ENCODE results near the gene PLEKHG4B.

Gene PLEKHG4B

DNA sequence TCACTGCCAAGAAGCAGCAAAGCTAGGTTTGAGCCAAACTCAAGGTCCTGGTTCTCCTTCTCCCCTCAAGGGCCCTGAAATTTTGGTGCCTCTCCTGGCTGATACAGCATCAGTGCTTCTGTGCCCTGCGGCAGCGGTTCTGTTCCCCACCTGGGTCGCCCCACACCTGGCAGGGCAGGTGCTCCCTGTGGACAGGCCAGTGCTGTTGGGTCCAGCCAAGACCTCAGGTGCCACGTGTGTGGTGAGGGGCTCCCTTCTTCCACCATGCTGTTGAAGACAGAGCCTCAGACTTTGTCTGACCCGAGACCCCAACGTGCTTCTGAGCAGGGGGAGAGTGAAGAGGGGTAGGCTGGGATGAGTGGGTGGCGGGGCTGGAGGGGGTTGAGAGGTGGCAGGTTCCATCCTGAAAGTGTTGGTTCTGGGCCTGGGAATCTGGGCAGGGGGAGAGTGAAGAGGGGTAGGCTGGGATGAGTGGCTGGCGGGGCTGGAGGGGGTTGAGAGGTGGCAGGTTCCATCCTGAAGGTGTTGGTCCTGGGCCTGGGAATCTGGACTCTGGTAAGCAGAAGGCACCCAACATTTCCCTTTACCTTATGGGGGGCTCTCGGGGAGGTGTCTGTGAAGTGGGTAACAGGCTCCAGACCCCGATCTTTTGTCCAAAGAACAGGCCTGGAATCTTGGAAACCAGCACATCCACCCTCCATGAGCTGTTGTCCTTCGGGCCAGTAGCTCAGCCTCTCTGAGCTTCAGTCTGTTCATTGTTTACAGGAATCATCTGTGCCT lies 2.3 kb downstream of the PLEKHG4B start:
- no peak for DNase-seq

DNA sequence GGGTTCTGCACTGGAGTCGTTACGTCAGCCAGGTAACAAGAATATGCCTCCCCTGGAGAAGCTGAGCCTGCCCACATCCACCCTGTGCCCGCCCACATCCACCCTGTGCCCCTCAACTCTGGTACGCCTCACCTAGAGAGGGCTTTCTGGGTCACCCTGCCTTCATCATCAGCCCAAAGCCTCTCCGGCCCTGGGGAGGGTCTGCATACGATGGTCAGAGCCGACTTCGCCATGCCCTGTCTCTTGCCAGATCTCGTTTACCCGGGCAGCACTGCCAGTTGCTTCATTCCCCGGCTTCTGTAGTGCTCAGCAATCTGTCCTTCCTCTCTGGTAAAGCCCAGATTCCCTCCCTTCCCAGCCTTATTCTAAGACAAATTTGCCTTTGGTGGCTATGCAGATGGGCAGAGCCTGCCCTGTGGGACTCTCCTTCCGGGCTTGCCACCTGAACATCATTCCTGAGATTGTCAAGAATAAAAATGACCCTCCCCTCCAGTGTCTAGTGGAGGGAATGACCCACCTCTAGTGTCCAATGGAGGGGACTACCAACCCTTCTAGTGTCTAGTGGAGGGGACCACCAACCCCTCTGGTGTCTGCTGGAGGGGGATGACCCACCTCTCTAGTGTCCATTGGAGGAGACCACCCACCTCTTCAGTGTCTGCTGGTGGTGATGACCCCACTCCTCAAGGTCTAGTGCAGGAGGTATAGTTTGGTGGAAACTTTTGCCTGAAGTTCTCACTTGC lies 3.4 kb downstream of the PLEKHG4B start:
- no peak for DNase-seq

DNA sequence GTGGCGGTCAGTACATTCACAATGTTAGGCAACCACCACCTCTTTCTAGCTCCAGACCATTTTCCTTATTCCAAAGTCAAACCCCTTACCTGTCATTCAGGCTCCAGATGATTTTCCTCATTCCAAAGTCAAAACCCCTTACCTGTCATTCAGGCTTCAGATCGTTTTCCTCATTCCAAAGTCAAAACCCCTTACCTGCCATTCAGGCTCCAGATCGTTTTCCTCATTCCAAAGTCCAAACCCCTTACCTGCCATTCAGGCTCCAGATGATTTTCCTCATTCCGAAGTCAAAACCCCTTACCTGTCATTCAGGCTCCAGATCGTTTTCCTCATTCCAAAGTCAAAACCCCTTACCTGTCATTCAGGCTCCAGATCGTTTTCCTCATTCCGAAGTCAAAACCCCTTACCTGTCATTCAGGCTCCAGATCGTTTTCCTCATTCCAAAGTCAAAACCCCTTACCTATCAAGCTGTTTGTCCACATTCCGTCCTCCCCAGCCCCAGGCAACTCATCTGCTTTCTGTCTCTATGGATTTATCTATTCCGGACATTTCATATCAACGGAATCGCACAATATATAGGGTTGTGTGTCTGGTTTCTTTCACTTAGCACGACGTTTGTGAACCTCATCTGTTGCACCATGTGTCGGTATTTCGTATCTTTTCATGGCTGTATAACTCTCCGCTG lies 5.2 kb downstream of the PLEKHG4B start:
- DNase-seq, result no peak

DNA sequence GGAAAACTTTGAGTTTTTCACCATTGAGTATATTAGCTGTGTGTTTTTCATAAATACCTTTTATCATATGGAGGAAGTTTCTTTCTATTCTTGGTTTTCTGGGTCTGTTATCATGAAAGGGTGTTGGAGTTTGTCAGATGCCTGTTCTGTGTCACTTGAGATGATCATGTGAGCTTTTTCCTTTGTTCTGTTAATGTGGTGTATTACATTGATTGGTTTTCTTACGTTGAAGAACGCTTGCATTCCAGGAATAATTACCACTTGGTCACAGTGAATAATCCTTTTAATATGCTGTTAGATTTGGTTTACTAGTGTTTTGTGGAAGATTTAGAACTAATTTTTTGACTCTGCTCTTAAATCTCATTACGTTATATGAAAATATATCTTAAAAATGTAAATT lies 7.8 kb downstream of the PLEKHG4B start:
- peak; percentile 17 for DNase-seq

DNA sequence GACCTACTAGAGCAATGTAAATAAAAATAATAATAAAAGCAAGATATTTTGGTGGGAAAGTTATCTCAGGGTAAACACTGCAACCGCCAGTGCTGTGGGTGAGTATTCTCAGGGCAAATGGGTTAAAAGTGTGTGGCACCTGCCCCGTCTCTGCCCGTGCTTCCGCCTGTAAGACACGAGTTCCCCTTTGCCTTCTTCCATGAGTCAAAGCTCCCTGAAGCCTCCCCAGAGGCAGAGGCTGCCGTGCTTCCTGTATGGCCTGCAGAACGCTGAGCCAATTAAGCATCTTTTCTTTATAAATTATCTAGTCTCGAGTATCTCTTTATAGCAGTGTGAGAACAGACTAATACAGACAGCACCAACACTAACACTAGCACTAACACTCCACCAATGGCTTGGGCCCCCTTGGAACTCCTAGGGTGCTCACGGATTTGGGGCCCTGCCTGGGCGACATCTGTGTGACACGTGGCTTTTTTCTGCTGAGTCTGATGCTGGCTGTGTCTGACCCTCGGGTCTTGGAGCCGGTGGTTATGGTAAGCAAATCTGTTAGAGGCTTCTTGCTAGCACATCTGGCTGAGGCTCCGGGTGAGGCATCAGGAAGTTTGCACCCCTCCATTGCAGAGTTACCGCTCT lies 10.6 kb downstream of the PLEKHG4B start:
- peak; percentile 30 for DNase-seq

DNA sequence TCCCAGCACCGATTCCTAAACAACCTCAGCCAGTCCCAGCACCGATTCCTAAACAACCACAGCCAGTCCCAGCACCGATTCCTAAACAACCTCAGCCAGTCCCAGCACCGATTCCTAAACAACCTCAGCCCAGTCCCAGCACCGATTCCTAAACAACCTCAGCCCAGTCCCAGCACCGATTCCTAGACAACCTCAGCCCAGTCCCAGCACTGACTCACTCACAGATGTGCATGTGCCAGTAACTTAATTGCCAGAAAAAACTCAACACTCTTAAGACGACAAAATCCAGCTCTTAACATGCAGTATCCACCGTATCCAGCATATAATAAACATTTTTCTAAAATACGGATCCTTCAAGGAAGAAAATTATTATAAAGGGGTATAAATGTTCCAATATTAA lies 12.1 kb downstream of the PLEKHG4B start:
- DNase-seq, result peak; percentile 25

DNA sequence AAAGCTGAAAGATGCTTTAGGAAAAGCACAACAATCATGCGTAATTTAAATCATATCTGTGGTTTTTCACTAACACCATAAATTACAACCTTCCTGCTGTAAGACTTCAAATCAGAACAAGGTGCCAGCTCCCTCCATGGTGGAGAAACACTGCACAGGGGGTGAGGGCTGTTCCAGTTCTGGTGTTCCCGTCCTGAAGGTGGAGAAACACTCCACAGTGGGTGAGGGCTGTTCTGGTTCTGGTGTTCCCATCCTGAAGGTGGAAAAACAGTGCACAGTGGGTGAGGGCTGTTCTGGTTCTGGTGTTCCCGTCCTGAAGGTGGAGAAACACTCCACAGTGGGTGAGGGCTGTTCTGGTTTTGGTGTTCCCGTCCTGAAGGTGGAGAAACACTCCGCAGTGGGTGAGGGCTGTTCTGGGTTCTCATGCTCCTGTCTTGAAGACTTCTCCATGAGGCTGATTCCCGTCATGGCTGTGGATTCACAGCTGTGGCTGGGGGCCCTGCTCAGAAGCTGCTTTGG lies 12.9 kb downstream of the PLEKHG4B start:
- no peak for DNase-seq

DNA sequence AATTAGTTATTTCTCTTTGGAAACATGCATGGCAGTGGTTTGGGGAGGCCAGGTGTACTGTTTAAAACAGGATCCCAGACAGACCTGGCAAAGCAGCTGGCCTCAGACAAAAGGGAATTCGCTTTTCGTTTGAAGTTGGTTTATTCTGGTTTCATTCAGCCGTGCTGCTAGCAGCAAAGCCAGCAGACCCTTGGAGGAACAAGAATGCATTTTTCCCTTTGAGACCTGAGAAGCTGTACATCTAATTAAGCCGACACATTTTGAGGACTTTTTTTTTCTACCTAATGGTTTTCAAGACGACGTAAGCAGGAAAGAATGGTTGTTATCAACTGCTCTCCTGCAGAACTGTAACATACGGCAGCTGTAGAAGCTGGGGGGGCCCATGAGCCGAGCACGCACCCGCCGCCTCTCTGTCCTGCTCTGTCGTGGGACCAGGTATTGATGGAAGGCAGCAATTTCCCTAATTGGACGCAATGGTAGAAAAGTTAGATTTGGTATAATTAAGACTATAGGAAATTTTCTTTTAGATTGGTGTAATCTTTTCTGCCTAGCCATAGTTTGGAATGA lies 13.6 kb downstream of the PLEKHG4B start:
- DNase-seq, result no peak

DNA sequence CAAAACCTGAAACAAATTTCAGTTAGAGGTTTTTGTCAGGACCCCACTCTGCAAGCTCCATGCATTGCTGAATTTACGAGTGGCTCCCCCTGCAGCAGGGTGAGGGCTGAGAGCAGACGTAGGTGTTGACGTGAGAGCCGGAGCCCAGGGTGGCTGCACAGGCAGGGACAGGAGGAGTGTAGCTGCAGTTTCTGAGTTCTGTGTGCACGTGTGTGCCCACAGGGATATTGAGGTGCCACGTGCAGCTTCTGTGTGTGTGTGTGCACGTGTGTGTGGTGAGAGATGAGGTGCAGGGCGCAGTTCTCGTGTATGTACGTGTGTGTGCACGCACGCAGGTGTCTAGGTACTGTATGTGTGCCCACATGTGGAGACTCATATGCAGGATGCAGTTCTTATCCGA lies 14.6 kb downstream of the PLEKHG4B start:
- DNase-seq, result no peak

DNA sequence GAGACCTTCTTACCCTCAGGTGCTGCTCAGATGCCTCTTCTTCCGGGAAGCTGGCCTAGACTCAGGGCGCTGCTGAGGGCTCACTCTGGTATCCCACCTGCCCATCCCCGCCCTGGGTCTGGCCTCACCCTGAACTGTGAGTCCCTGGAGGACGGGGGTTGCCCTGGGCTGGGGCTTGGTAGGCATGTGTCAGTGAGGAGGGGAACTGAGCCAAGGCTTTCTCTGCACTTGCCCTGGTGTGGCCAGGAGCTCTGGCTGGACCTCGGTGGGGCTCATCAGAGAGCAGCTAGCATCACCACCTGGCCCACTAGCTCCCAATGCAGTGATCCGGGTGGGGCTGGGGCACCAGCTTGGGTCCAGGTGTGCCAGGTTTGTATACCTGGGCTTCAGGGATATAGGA lies 15.6 kb downstream of the PLEKHG4B start:
- no peak for DNase-seq

DNA sequence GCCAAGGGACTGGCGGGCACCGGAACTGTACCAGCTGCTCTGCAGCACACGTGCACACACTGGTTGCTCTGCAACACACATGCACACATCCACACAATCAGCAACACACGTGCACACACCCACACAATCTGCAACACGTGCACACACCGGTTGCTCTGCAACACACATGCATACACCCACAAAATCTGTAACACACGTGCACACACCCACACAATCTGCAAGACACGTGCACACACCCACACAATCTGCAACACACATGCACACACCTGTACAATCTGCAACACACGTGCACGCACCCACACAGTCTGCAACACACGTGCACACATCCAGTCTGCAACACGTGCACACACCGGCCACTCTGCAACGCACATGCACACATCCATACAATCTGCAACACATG lies 17.9 kb downstream of the PLEKHG4B start:
- no peak for DNase-seq

DNA sequence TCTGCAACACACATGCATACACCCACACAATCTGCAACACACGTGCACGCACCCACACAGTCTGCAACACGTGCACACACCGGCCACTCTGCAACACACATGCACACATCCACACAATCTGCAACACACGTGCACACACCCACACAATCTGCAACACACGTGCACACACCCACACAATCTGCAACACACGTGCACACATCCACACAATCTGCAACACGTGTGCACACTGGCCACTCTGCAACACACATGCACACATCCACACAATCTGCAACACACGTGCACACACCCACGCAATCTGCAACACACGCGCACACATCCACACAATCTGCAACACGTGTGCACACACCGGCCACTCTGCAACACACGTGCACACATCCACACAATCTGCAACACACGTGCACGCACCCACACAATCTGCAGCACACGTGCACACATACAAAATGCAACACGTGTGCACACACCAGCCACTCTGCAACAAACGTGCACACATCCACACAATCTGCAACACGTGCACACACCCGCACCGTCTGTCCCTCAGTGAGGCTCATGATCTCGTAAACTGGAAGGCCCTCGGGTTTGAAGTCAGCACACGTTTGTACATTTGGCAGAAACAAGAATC lies 18.4 kb downstream of the PLEKHG4B start:
- DNase-seq, result no peak

DNA sequence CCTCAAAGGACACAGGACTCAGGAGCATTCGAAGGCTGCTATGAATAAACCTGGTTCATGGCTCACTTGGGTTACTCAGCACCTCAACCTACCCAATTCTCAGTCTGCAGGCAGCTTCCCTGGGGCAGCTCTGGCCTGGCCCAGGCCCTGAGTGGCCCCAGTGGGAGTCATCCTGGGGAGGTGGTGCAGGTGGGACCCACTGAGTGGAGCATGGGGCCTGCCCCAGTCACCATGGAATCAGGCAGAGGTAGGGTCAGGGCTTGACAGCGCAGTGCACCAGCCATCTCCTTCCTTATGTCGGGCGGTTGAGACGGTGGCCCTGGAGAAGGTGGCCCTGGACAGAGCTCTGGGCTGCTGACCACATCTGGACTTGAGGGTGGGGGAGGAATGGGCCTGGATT lies 19.2 kb downstream of the PLEKHG4B start:
- no peak for DNase-seq

DNA sequence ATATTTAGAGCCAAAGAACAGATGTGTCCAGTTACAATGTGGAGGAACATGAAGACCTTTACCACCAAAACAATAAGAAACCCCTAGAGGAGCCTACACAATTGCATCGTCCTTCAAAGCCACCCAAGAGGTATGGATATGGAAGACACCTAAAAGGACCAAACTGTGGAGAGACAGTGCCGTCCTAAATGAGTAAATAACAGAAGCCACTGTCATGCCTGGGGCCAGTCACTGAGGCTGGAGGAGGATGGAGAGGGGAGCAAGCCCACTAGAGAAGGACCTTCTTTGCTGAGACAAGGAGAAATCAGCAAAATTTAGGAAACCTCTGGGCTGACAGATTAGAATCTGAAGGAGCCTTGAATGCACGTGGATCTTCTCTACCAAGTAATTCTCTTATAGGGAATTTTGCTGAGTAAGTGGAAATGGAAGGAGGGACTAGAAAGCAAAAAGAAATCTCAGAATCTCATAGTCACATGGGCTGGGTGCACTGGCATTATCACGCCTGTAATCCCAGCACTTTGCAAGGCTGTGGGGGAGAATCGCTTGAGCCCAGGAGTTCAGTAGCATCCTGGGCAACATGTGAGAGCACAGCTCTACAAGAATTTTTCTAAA lies 27.6 kb downstream of the PLEKHG4B start:
- no peak for DNase-seq

DNA sequence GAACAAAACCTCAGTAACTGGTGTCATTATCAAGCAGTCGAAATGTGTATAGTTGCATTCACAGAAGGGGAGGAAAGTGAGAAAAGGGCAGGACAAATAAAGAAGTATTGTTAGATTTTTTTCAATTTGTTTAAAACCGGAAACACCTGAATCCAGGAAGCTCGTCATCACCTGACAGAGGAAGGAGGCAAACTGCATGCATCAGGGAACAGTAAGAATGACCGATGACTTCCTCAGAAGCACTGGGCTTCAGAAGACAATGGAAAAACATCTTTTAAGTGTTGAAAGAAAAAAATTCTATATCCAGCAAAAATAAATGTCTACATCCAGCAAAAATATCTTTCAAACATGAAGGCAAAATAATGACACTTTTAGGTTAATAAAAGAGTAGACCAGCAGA lies 29.5 kb downstream of the PLEKHG4B start:
- no peak for DNase-seq

DNA sequence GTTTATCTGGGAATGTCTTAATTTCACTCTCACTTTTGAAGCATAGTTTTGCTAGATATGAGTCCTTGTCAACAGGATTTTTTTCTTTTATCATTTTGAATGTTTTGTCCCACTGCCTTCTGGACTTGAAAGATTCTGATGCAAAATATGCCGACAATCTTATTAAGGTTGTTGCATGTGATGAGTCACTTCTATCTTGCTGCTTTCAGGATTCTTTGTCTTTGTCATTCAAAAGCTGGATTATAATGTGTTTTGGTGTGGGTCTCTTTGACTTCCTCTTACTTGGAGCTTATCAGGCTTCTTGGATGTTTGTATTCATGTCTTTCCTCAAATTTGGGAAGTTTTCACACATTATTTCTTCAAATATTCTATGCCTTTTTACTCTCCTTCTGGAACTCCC lies 33.8 kb downstream of the PLEKHG4B start:
- no peak for DNase-seq

DNA sequence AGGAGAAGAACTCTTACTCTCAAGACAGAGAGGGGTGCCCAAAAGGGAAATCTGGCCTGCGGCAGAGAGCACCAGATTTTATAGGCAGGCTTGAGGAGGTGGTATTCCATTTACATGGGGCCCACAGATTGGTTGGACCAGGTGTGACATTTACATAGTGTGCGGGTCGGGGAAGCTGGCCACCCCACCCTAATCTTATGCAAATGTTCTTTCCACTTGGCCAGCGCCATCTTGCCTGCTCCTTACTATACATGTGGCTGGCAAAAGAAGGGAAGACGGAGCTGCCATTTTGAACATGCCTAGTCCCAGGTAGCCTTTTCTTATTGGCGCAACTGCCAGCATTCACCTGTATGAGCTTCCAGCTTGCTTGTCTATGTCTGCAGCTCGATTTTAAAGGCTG lies 34.8 kb downstream of the PLEKHG4B start:
- DNase-seq, result no peak

DNA sequence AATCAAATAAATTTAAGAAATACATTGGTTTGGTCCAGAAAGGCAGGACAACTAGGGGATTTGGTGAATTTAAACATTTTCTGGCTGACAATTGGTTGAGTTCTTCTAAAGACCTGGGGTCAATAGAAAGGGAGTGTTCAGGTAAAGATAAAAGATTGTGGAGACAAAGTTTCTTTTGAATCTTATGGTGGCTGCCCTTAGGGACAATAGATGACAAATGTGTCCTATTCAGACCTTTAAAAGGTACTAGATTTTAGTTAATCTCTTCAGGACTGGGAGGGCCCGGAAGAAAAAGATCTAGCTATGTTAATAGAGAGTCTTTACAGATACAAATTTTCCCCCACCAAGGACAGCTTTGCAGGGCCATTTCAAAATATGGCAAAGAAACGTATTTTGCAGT lies 35.9 kb downstream of the PLEKHG4B start:
- DNase-seq, result no peak

DNA sequence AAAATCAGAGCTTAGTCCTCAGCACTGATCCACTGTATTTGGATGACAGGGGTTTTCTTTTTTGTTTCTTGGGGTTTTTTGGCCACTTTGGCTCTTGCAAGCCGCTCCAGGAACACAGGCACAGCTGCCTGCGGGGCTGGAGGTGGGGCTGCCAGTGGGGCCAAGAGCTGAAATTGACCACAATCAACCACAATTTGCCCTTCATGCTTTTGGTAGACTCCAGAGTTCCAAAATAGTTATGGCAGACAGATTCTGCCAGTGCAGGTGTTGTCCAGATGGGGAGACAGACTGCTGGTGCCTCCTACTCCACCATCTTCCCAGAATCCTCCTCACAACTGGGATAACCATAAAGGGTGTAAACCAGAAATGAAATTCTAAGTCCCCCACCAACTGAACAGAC lies 36.5 kb downstream of the PLEKHG4B start:
- DNase-seq, result no peak

DNA sequence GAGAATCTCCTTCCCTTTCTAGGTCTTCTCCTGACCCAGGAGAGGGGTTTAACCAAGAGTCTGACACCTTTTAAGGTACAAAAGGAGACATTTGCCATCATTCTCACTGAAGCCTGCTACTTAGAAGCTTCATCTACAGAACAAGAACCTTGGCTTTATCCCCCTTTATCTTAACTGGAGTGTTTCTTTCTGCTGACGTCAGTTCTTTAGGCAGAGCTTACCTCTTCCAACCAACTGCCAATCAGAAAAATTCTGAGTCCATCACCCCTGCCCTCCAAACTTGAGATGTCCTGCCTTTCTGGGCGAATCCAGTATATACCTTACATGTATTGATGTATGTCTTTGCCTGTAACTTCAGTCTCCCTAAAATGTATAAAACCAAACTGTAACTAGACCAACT lies 37.2 kb downstream of the PLEKHG4B start:
- DNase-seq, result no peak

DNA sequence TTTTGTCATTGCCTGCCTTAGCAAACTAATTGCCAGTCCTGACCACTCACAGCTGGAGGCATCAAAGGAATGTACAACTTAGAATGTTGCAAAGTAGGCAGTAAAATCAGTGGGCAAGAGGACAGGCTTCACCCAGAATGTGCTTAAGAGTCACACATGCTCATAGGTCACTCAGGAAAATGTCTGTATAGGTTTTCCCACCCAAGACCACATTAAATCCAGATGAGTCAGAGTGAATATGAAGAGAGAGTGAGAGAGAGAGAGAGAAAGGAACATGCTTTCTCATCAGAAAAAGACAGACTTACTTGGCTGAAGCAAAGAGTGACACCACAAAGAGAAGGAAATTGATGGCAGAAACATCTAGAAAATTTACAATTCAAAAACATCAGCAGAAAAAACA lies 37.9 kb downstream of the PLEKHG4B start:
- DNase-seq, result peak; percentile 83

DNA sequence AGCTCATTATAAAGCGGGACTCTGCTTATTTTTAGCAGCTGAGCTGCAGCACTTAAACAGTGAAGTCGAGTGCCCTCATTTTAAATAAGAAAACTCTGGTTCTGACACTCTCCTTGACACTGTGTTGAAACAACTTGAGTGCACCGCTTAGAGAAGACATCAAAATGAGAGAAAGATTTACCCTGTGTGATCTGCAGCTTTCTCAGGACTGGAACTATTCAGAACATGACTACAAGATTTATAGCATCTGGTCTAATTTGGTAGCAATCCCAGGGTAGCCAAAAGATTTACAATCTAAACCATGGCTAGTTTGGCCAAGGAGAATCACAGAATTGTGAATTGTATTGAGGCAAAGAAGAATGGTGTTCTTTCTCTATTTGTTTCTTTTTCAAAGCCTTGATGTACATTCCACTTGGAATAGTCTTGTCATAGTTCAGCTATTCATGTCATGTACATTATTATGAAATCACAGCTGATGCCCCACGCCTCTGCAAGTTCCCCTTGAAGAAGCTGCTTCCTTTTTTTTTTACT lies 38.7 kb downstream of the PLEKHG4B start:
- peak; percentile 64 for DNase-seq

All from fibroblast of skin of right biceps (primary cell).